Endothelial cell of umbilical vein (primary cell): ENCODE measurements around the gene COMMD10. TPM values are rescaled to one million over a fixed set of nuclear protein-coding genes. Genes with fewer than 3 reads are reported as not detected.

Source experiments
- BruUV-seq: library from RNA; stranded (reverse); fragments of 400-500 nt; replicated peaks from 2 replicates; lab custom pipeline; 2021; lab: Mats Ljungman, UMichigan
- CTCF ChIA-PET: fragments of 300-600, 350-600 bp; sonication (Branson Sonifier 250); formaldehyde crosslinking; loops from one replicate; lab custom pipeline; 2021; ENCODE audit warnings: antibody characterized with exemption, inconsistent platforms; lab: Charles Lee
- POLR2A ChIA-PET: fragments of 300-600, 350-600 bp; sonication (Branson Sonifier 250); formaldehyde crosslinking; loops from one replicate; lab custom pipeline; 2021; ENCODE audit warnings: antibody characterized with exemption, inconsistent platforms; lab: Charles Lee
- DNase-seq: peaks from one replicate; pipeline ENCODE4 v3.0.0-alpha.2; 2011; ENCODE audit warnings: low read depth, low spot score
- FAIRE-seq: peaks from 2 replicates; lab custom pipeline; 2011; peaks lifted over from hg19 to GRCh38; lab: Jason Lieb, UNC
- H2AFZ ChIP-seq: 2 replicates; pipeline ENCODE4 v1.6.0; 2012; ENCODE audit warnings: low read depth, low read length, control low read depth, inconsistent platforms
- H3K27ac ChIP-seq: 2 replicates; pipeline ENCODE4 v1.5.1; 2011; ENCODE audit warnings: low read depth, mild to moderate bottlenecking, control low read depth, low read length, moderate library complexity; ENCODE audit not compliant: insufficient read depth
- H3K27me3 ChIP-seq, 2 experiments: 2 replicates each; pipeline versions ENCODE4 v1.6.0 to v1.6.1; 2011; ENCODE audit warnings: low read length in 2 of 2, mixed read lengths in 1 of 2; ENCODE audit not compliant: control insufficient read depth in 2 of 2, insufficient read depth in 2 of 2
- H3K36me3 ChIP-seq, 2 experiments: 2 replicates in 1 of 2; 3 replicates in 1 of 2; pipeline ENCODE4 v1.5.1; 2011; ENCODE audit warnings: low read length in 2 of 2, mild to moderate bottlenecking in 1 of 2, moderate library complexity in 1 of 2; ENCODE audit not compliant: control insufficient read depth in 2 of 2, insufficient read depth in 2 of 2; ENCODE audit errors: extremely low read depth in 1 of 2
- H3K4me1 ChIP-seq: 3 replicates; pipeline ENCODE4 v1.5.1; 2011; ENCODE audit warnings: mild to moderate bottlenecking, low read length; ENCODE audit not compliant: control insufficient read depth, insufficient read depth; ENCODE audit errors: extremely low read depth
- H3K4me2 ChIP-seq: 2 replicates; pipeline ENCODE4 v1.6.1; 2011; ENCODE audit warnings: low read length, control low read depth, mixed read lengths; ENCODE audit not compliant: insufficient read depth
- H3K4me3 ChIP-seq, 3 experiments: fragments of 200-600 bp in 1 of 3; sonication (generic), shearing (Covaris generic) in 1 of 3; replicated peaks in 1 of 3; 2 replicates each; pipeline ENCODE4 v1.5.1; 2011 to 2016; ENCODE audit warnings: control low read depth in 3 of 3, low read length in 3 of 3, mild to moderate bottlenecking in 2 of 3, inconsistent platforms in 1 of 3, low read depth in 1 of 3, moderate library complexity in 1 of 3; ENCODE audit not compliant: insufficient read depth in 1 of 3
- H3K79me2 ChIP-seq: 2 replicates; pipeline ENCODE4 v1.6.0; 2012; ENCODE audit warnings: low read length, inconsistent platforms; ENCODE audit not compliant: control insufficient read depth, insufficient read depth
- H3K9ac ChIP-seq: replicated peaks from 2 replicates; pipeline ENCODE3; 2011; ENCODE audit warnings: low read length, control low read depth; ENCODE audit not compliant: insufficient read depth; ENCODE audit errors: extremely low read depth
- H3K9me1 ChIP-seq: replicated peaks from 3 replicates; pipeline ENCODE4 v1.6.0; 2011; ENCODE audit warnings: mild to moderate bottlenecking, low read length; ENCODE audit not compliant: control insufficient read depth, insufficient read depth; ENCODE audit errors: extremely low read depth
- H3K9me3 ChIP-seq: replicated peaks from 2 replicates; pipeline ENCODE4 v1.5.1; 2012; ENCODE audit warnings: low read length, inconsistent platforms; ENCODE audit not compliant: control insufficient read depth, insufficient read depth
- H4K20me1 ChIP-seq: replicated peaks from 2 replicates; pipeline ENCODE3; 2011; ENCODE audit warnings: mild to moderate bottlenecking, low read length; ENCODE audit not compliant: control insufficient read depth, insufficient read depth; ENCODE audit errors: extremely low read depth
- EZH2 ChIP-seq: IDR thresholded peaks from 2 replicates; pipeline ENCODE4 v1.6.1; 2012; ENCODE audit warnings: borderline replicate concordance, low read depth, mild to moderate bottlenecking, moderate library complexity, low read length, inconsistent platforms; ENCODE audit not compliant: severe bottlenecking
- FOS ChIP-seq: IDR thresholded peaks from 2 replicates; pipeline ENCODE4 v1.6.1; 2011; ENCODE audit warnings: mild to moderate bottlenecking, low read length, moderate library complexity, borderline replicate concordance; ENCODE audit not compliant: insufficient read depth
- GATA2 ChIP-seq: IDR thresholded peaks from 2 replicates; pipeline ENCODE4 v1.7.0; 2011; ENCODE audit warnings: low read depth, mild to moderate bottlenecking, moderate library complexity, mixed read lengths, low read length; ENCODE audit not compliant: insufficient read length, insufficient read depth
- JUN ChIP-seq: IDR thresholded peaks from 2 replicates; pipeline ENCODE4 v1.6.1; 2011; ENCODE audit warnings: borderline replicate concordance, low read depth; ENCODE audit not compliant: insufficient read length, insufficient read depth
- MYC ChIP-seq: IDR thresholded peaks from one replicate; pipeline ENCODE4 v1.6.1; 2011; ENCODE audit warnings: mild to moderate bottlenecking, low read depth, low read length
- POLR2A ChIP-seq: IDR thresholded peaks from 2 replicates; pipeline ENCODE4 v1.6.1; 2012; ENCODE audit warnings: low read depth, mild to moderate bottlenecking, control low read depth, low read length
- POLR2AphosphoS5 ChIP-seq: IDR thresholded peaks from 2 replicates; pipeline ENCODE4 v1.6.1; 2012; ENCODE audit warnings: low read depth, mild to moderate bottlenecking, control low read depth, low read length, moderate library complexity; ENCODE audit not compliant: insufficient read depth
- dilution Hi-C: fragments of 300-500 bp; cut with MboI; formaldehyde crosslinking; loops from one replicate; pipeline ENCODE4 v1.15.0; 2019; ENCODE audit warnings: low sequenced_read_pairs; ENCODE audit not compliant: extremely low pct_ligation_motif_present
- intact Hi-C: fragments of 100-400 bp; cut with micrococcal nuclease; formaldehyde crosslinking; loops from one replicate; pipeline ENCODE4 v1.10.0; 2022
- polyA plus RNA-seq, 4 experiments: library from polyadenylated mRNA; depleted of rRNA in 3 of 4; stranded (reverse) in 3 of 4; unstranded in 1 of 4; fragments of >200 nt; gene quantifications; 2 replicates each; pipeline versions ENCODE4 v1.2.1 to v1.2.3, GENCODE V29; 2011 to 2012; ENCODE audit warnings: missing spikeins in 1 of 4
- total RNA-seq: library from RNA; stranded (reverse); gene quantifications from 2 replicates; pipeline ENCODE4 v1.2.3, GENCODE V29; 2021
- TF ChIP-seq, protein P1 (sequence below), 2 donors: IDR thresholded peaks; 1 replicate in 1 of 2; 2 replicates in 1 of 2; pipeline ENCODE4 v1.5.1; 2011; ENCODE audit warnings: low read length in 2 of 2, mild to moderate bottlenecking in 2 of 2, moderate library complexity in 2 of 2, control low read depth in 1 of 2, inconsistent platforms in 1 of 2, low read depth in 1 of 2; ENCODE audit not compliant: insufficient read depth in 1 of 2; ENCODE audit errors: extremely low read depth in 1 of 2
- TF ChIP-seq, protein P2 (sequence below): IDR thresholded peaks from 2 replicates; pipeline ENCODE4 v1.6.1; 2011; ENCODE audit not compliant: insufficient read depth, insufficient read length

COMMD10 gene
- total and polyA plus RNA-seq, 2 donors (not counting 3 experiments of a cell fraction or from before 2014, with no cell fraction given) = 12.5 to 27.0 TPM

DNA sequence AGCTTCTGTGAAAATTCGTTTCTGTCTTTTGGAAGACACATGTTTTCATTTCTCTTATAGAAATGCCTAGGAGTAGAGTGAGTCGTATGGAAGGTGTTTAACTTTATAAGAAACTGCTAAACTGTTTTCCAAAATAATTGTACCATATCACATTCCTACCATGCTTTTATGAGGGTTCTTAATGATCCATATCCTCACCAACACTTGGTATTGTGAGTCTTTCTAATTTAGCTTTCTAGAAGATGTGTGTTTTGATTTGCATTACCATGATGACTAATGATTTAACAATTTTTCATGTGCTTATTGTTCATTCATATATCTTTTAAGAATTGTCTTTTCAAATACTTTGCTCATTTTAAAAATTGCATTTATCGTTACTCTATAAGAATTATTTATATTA, 223.6 kb downstream of the COMMD10 start:
- Histone ChIP-seq H3K4me3 (no peak overlapping the region), H2AFZ (no peak overlapping the region), H3K9me3 (no peaks in the 10 kb centered on the region), H3K9ac (no peak overlapping the region), H3K4me1 (no peaks in the 10 kb centered on the region), H3K9me1 (no peaks in the 10 kb centered on the region), H3K36me3 (peaks cover 2% of the 10 kb centered on the region in 2 experiments), H3K27me3 (no peaks in the 10 kb centered on the region), H3K79me2 (no peaks in the 10 kb centered on the region), H4K20me1 (no peaks in the 10 kb centered on the region), H3K4me2 (no peak overlapping the region), H3K27ac (no peak overlapping the region)
- dilution Hi-C loops = no loop called here
- intact Hi-C loops = no loop called here
- CTCF ChIA-PET = no interaction called here
- TF ChIP-seq EZH2 (no peak), FOS (no peak), POLR2A (no peak), GATA2 (no peak), JUN (no peak), POLR2AphosphoS5 (no peak), MYC (no peak)
- TF ChIP-seq, protein P1, sequence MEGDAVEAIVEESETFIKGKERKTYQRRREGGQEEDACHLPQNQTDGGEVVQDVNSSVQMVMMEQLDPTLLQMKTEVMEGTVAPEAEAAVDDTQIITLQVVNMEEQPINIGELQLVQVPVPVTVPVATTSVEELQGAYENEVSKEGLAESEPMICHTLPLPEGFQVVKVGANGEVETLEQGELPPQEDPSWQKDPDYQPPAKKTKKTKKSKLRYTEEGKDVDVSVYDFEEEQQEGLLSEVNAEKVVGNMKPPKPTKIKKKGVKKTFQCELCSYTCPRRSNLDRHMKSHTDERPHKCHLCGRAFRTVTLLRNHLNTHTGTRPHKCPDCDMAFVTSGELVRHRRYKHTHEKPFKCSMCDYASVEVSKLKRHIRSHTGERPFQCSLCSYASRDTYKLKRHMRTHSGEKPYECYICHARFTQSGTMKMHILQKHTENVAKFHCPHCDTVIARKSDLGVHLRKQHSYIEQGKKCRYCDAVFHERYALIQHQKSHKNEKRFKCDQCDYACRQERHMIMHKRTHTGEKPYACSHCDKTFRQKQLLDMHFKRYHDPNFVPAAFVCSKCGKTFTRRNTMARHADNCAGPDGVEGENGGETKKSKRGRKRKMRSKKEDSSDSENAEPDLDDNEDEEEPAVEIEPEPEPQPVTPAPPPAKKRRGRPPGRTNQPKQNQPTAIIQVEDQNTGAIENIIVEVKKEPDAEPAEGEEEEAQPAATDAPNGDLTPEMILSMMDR (IDR thresholded peaks at IDR 0.05; ENCODE audit: extremely low read depth in 1 of 2, insufficient read depth in 1 of 2, low read depth in 1 of 2, low read length in 2 of 2) = no peak
- TF ChIP-seq, protein P2, sequence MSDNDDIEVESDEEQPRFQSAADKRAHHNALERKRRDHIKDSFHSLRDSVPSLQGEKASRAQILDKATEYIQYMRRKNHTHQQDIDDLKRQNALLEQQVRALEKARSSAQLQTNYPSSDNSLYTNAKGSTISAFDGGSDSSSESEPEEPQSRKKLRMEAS = no peak
- FAIRE-seq (no peak), DNase-seq (no peak)
- POLR2A ChIA-PET = no interaction called here
- BruUV-seq = no TSS peak
